HG03280 (cell line): ENCODE data around the gene TMEM108.

Experiments used
- ATAC-seq: cut with Tn5 transposase; IDR thresholded peaks from one replicate; pipeline ENCODE4 v1.9.1; 2021; ENCODE audit warnings: mild to moderate bottlenecking, moderate library complexity; ENCODE audit not compliant: unreplicated experiment

The TMEM108 gene

DNA sequence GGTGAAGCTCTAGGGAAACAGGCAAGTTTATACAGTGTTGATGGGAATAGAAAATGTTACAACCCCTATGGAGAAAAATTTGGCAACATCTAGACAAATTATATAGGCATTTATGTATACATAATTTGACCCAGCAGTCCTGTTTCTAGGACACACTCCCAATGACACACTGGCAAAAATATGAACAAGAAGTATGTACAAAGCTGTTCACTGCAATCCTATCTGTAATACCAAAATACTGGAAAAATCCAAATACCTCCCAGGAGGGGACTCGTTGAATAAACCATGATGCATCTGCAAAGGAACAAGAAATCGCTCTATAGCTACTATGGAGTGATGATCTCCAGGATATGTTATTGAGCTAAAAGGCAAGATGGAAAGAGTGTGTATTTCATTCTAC is 370.2 kb downstream of the TMEM108 start:
- no peak for ATAC-seq

DNA sequence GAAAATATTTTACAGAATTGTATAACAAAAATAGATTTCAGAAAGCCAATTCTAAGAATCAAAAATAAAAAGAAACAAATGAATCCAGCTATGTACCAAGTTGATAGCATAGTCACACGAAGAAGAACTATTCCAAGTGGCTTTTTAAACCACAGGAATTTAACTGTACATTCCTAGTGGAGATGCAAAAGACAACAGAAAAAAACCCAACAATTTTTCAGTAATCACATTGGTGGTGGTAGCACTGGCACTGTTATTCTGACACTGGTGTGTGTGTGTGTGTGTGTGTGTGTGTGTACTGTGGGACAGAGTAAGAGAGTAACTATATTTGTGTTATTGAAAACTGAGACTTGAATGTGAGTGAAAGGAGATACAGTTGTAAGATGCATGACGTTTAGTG is 370.8 kb downstream of the TMEM108 start:
- no peak for ATAC-seq

DNA sequence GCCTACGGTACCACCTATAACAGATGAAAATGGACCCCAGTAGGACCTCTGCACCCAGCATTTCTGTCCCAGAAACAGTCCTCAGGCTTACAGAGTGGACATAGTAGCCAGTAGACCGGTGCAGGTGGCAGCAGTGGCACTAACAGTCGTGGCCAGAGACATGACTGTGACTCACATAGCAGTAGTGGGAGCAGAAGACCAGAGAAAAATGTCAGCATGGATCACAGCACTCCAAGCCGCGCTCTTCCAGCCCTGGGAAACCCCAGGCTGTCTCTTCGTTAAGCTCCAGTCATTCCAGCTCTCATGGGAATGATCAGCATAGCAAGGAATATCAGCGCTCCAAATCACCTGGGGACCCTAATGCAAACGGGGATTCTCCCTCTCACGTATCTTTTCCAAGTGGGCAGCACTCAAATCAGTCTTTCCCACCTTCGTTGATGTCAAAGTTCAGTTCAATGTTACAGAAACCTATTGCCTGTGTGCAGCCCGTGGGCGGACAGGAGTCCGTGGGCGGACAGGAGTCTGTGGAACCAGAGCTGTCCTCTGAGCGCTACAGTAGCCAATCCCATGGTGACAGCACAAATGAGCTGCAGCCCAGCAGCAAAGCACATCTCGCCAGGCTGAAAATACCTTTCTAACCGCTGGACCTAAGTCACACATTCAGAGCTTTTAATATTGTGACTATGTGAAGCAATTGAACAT is 372.2 kb downstream of the TMEM108 start:
- no peak for ATAC-seq

DNA sequence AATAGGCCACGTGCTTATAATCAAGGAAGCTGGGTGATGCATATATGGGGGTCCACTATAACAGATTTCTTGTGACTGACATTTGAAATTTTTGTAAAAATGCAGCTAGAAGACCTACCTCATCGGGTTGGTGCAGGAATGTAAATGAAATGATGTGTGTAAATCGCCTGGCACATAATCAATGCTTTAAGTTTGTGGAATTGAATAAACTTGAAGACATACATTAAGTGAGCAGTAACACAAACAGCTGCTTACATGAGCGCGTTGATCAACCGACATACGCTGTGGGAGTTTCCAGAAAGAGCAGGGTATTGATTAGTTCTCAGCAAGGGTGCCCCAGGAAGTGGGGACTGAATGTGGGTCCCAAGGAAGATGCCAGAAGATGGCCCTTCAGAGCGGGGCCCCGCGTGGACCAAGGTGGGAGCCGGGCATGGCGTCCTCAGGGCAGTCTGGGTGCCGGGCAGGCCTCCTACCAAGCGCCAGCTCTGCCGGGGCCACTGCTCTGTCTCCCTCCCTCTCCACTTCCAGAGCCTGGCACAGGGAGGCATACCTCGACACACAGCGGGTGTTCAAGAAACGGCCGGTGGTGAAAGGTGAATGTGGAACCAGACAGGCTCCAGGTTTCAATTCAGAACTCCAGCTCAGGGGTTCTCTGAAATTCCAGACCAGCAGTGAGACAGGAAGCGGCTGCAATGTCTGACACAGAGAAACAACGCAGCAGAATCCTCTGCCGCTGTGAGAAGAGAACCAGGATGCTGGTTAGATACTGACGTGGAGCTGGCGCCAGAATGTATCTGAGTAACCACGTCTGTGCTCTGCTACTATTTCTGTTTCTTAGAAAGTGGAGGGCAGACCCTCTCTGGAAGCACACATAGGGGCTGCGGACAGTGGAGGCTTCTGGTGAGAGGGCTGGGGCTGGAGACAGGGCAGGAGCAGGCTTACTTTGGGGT is 374.3 kb downstream of the TMEM108 start:
- no peak for ATAC-seq

DNA sequence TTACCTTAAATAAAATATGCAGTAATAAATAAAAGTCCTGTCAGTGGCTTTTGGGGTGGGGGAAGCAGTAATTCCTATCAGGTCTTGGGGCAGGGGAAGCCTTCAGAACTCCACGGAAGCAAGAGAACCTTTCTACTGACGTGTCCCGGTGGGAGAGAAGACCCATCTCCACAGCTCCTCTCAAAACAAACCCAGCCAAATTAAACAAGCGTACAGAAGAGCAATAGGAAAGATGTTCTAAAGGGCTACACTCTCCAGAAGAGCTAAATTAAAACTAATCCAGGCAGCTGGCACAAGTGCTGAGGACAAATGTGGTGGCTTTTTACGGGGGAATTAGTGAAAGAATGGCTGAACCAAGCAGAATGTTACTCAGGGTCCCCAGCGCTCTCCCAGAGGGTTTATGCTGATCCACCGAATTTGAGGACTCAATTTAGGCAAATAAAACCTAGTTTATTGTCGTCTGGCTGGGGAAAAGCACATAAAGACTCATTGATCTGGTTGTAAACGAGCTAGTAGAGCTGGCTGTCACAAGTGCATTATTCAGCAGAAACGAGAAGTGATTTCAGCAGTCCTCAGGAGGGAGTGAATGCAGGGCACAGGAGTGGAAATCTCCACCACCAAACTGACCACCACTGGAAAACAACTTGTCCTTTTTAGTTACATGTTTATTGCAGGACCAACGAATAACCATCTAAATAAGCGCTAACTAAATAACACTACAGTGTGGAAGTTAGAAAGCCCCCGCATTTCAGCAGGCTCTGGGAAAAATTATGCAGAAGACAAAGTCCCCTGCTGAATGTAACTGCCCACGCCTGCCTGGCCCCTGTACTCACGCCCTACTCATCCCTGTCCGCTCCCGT is 375.2 kb downstream of the TMEM108 start:
- ATAC-seq: no peak

DNA sequence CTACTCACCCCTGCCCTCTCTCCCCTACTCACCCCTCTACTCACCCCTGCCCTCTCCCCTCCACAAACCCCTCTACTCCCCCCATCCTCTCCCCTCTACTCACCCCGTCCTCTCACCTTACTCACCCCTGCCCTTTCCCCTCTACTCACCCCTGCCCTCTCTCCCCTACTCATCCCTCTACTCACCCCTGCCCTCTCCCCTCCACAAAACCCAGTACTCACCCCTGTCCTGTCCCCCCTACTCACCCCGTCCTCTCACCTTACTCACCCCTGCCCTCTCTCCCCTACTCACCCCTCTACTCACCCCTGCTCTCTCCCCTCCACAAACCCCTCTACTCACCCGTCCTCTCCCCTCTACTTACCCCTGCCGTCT is 375.8 kb downstream of the TMEM108 start:
- ATAC-seq: no peak

DNA sequence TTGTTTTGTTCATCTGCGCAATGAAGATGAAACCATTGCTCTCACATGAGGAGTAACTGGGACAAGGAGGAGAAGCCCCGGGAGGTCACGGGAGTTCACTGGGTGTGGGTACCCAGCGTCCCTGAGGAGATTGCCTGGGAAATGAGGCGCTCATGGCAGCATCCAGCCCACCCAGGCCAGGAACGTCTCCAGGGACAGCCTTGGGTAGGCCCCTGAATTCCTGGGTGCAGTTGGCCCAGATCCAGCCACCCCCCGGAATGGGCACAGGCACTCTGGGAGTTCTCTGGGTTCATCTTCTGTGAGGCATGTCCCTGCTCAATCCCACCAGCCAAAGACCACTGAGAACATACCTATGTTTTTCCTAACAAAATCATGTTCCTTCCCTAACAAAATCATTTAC is 380.2 kb downstream of the TMEM108 start:
- ATAC-seq: no peak

DNA sequence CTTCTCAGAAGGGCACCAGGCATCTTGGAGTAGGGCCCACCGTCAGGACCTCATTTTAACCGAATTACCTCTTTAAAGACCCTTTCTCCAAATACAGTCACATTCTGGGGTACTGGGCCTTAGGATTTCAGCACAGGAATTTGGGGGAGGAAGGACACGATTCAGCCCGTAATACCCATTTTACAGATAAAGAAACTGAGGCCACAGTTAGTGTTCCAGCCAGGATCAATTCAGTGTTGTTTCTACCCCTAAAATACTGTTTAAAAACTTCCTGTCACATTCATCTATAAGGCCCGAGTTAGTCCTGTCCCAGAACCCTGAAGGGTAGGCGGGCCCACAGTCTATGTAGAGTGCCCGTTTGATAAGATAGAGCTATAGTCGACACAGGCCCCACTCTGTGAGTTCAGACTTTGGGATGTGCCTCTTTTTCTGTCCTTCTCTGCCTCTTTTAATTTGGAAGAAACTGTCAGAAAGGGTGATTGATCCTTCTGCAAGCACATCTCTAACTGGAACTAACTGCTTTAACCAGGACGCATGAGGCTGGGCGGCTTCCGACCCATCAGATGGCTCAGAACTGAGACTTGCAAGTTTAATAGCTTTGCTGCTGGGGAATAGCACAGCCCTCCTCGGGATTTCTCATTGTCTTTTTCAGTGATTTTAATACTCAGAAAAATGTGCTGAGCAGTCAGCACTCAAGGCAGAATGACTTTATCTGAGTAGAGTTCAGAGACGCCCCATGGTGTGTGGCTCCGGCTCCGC is 381.1 kb downstream of the TMEM108 start:
- no peak for ATAC-seq

DNA sequence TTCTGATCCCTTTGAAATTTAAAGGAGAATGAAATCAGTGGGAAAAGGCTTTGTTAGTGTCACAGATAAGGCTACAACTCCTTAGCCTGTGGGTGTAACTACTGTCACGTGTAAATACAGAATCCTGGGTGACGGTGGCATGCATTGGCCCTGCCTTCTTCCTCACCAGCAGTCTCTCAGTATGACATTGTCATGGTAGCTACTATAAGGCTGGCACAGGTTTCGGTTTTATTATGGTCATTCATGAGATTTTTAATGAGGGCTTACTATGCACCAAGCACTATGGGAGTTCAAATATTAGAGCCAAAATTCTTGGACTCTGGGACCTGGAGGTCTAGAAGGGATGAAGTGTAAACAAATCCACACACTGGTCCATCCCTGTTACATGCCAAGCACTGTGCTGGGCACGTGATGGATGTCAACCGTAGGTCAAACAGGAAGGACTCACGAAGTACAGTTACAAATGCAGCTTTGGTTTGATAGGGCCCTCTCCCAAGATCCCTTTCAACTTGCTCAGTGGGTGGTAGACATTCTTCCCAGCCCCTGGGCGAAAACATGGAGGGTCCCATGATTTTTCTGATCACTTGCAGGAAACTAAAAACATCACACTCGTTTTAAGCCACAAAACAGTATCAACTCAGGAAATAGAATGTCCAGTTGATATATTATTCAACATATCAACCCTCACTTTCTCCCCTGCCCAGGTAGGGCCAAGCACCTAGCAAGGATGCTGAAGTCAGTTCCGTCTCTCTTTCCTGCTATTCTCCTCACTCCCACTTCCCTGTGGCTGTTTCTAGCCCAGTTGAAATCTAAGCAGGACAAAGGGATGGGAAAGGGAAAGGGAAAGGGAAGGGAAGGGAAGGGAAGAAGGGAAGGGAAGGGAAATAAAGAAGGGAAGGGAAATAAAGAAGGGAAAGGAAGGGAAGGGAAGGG is 387.0 kb downstream of the TMEM108 start:
- ATAC-seq: peak; percentile 38

DNA sequence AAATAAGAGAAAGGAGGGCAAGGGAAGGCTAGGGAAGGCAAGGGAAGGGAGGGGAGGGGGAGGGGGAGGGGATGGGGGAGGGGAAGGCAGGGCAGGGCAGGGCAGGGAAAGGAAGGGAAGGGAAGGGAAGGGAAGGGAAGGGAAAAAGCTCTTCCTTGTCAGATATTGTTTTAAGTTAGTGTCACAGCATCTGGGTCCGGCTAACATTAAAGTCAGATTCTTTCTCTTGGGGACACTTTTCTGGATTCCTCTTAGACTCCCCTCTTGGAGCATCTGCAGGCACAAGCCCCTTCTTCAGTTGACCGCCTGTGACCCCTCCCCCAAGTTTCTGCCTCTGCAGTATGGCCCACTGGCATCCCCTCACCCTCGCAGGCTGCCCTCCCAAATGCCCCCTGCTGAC is 387.7 kb downstream of the TMEM108 start:
- no peak for ATAC-seq

DNA sequence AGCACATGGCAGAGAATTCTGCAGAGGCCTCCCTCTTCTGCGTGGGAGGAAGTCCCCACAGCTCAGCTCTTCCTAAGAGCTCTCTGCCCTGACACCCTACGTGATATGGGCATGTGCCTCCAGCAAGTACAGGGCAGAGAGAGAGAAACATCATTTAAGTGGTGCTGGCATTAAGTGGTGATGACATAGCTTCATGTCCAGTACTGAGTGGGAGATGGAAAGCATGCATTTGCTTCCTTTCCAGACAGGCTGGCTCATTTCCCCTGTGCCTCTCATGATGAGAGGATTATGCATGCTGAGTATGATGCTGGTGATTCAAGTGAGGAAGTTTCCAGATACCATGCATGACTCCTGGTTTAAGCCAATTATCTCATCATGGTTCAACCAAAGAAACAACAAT is 388.5 kb downstream of the TMEM108 start:
- ATAC-seq: no peak

DNA sequence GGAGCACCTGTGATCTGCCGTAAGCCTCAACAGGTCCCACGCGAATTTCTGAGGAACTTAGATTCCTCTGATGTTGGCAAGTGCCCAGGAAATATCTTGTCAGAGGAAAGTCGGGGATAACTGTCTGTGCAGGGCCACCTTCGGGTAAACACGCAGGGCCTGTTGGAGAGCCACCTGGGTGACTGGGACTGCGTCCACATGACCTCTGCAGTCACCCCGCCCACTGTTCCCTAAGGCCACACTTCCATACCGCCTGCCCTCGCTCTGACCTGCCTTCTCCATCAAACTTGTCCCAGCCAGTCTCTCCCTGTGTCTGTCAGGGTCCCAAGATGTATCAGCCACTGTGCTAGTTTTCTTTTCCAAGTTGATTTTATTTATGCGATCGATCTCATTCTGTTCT is 390.4 kb downstream of the TMEM108 start:
- no peak for ATAC-seq

DNA sequence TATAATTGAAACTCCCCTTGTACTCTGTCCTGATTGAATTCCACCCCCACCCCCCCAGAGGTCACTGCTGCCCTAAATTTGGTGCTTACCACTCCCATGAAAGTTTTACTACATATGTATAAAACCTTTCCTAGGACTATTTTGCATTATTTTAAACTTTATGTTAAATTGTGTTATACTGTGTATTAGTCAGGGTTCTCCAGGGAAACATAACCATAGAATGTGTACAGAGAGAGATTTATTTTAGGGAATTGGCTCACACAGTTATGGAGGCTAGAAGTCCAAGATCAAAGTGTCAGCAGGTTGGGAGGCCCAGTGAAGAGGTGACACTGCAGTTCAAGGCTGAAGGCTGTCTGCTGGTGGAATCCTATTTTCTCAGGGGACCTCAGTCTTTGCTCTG is 390.9 kb downstream of the TMEM108 start:
- ATAC-seq: no peak

DNA sequence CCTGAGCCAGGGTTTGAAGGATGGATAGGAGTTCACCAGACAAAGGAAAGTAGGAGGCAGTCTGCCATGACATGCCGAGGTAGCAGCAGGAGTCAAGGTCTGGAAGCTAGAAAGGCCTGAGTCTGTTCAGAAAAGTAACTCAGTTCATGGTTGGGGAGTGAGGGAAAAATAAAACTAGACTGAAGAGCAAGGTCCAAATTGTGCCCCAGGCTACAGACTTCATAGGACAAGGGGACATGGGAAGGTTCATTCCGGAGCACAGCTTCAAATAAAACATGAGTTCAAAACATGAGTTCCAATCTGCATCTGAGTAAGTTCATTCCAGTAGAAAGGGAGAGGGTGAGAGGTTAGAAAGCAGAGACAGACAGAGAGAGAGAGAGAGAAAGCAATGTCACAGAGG is 401.4 kb downstream of the TMEM108 start:
- ATAC-seq: no peak

DNA sequence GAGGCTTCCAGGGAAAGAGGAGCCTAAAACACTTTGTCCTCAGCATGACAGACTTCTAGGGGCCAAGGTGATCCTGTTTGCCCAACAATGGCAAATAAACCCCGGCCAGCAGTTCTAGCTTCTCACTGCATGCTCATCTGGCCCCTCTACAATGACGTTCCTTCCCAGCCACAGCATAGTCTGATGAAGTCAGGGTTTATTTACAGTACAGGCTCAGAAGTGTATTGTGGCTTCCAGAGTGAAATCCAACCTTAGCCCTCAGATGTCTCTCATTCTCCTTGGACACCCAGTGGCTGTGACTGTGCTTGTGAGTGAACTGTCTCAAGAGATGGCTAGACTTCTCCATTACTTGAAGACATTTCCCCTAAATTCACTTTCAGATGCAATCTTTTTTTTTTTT is 402.5 kb downstream of the TMEM108 start:
- ATAC-seq: no peak

DNA sequence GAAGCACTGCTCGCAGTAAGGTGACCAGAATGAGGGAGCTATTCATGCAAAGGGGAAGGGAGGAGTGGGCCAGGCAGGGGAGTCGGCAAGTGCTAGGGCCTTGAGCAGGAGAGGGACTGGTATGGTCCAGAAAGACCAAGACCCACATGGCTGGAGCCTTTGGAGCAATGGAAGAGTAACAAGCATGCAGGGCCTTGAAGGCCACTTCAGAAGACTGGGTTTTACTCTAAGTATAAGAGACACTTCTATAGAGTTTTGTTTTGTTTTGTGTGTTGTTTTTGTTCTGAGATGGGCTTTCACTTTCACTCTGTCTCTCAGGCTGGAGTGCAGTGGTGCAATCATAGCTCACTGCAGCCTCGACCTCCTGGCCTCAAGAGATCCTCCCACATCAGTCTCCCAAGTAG is 403.7 kb downstream of the TMEM108 start:
- ATAC-seq: peak; percentile 63

DNA sequence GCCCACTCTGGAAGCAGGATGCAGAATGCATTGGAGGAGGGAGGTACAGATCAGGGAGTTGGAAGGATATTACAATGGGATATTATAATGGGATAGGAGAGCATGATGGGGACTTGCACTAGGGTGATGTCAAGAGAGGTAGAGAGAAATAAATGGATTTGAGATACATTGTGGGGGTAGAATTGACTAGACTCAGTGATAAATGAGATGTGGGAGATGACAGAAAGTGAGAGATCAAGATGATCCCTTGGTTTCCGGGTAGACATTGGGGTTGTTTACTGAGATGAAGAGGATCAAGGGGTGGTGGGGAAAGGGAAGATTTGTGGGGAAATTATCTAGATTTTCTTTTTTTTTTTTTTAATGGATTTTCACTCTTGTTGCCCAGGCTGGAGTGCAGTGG is 404.3 kb downstream of the TMEM108 start:
- no peak for ATAC-seq

DNA sequence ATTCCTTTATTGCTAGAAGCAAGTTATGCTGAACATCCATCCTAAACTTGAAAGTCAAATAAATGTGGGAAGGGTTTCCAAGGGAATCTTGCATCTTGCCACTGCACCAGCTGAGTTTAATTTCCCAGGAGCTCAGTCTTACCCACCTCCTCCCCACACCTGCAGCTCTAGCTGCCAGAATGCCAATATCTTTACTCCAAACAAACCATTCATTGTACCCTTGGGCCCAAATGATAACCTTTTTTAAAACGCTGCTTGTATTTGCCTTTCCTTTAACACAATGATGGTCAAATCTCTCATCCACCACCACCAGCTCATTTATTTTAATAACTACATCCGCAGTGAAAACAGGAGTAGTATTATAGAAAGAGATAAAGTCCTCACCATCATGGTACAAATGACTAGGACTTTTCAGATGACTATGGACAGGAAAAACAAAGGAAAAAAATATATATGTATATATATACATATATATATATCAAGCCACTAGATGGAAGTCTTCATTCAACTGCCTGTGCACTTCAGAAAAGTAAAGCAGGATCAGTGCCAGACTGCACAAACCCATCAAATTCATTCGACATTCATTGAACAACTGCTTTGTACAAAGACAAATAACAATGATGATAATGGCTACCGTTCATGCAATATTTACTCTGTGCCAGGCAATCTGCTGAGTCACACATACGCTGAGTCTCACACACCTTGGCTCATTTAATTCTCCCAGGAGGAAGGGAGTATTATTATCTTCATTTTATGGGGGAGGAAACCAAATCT is 405.6 kb downstream of the TMEM108 start:
- no peak for ATAC-seq

DNA sequence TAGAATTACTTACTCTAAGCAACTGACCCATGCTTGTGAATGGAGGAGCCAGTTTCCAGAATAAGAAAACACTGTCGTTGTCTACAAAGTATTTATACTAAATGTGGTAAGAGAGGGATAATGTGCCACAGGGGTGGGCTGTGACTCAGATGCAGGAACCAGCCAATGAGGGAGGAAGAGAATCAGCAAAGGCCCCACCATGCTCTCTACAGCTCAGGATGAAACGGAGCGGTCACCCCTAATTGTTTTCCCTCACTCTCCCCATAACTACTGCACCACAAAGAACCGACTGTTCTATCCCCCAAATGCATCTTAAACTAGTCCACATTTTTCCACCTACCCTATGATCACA is 406.2 kb downstream of the TMEM108 start:
- ATAC-seq: no peak
